HepG2 (cell line): Measurements from ENCODE around the gene PELI3. TPM values are rescaled to one million over a fixed set of nuclear protein-coding genes. Genes with fewer than 3 reads are reported as not detected.

Experiments used
- ATAC-seq: fragments of 200-7000 bp; cut with Tn5 transposase; 3 replicates; pipeline ENCODE4 v1.9.1; 2020; ENCODE audit warnings: mild to moderate bottlenecking, moderate library complexity
- BruUV-seq: library from RNA; stranded (reverse); fragments of 400-500 nt; replicated peaks from 2 replicates; lab custom pipeline; 2021; lab: Mats Ljungman, UMichigan
- CTCF ChIA-PET: fragments of 300-600 bp; formaldehyde crosslinking; extraction: SDS; loops from one replicate; lab custom pipeline; 2021; ENCODE audit warnings: low total read pairs, inconsistent platforms, low intra/inter-chr PET ratio; lab: Yijun Ruan, JAX
- POLR2A ChIA-PET: fragments of 350-600 bp; sonication (Branson Sonifier 250); formaldehyde crosslinking; loops from one replicate; lab custom pipeline; 2020; ENCODE audit warnings: antibody characterized with exemption, inconsistent platforms; lab: Yijun Ruan, JAX
- DNase-seq: peaks from one replicate; pipeline ENCODE4 v3.0.0-alpha.2; 2015; ENCODE audit warnings: low spot score
- FAIRE-seq: peaks from 3 replicates; lab custom pipeline; 2011; peaks lifted over from hg19 to GRCh38; lab: Jason Lieb, UNC
- H2AFZ ChIP-seq: one replicate; pipeline ENCODE4 v1.6.1; 2011; ENCODE audit warnings: low read length, inconsistent platforms
- H3K27ac ChIP-seq: fragments of 300-600 bp; 3 replicates; pipeline ENCODE4 v1.8.0; 2011; ENCODE audit warnings: mixed run types, mild to moderate bottlenecking, mixed read lengths, low read length, inconsistent platforms; ENCODE audit not compliant: insufficient read depth; ENCODE audit errors: extremely low read length
- H3K27me3 ChIP-seq, 2 experiments: fragments of 200-600 bp in 1 of 2; 2 replicates in 1 of 2; 3 replicates in 1 of 2; pipeline versions ENCODE4 v1.6.0 to v1.8.0; 2011; ENCODE audit warnings: low read length in 2 of 2, mild to moderate bottlenecking in 2 of 2, moderate library complexity in 2 of 2, inconsistent platforms in 1 of 2; ENCODE audit not compliant: insufficient read depth in 2 of 2, control insufficient read depth in 1 of 2
- H3K36me3 ChIP-seq, 2 experiments: fragments of 200-600 bp in 1 of 2; replicated peaks in 1 of 2; 2 replicates in 1 of 2; 3 replicates in 1 of 2; pipeline versions ENCODE4 v1.5.1 to v1.8.0; 2011; ENCODE audit warnings: low read length in 2 of 2, inconsistent platforms in 1 of 2; ENCODE audit not compliant: insufficient read depth in 2 of 2, control insufficient read depth in 1 of 2
- H3K4me1 ChIP-seq: 2 replicates; pipeline ENCODE4 v1.5.1; 2012; ENCODE audit warnings: low read length, inconsistent platforms; ENCODE audit not compliant: insufficient read depth
- H3K4me2 ChIP-seq: 2 replicates; pipeline ENCODE4 v1.6.0; 2011; ENCODE audit warnings: low read depth, low read length, inconsistent platforms
- H3K4me3 ChIP-seq, 3 experiments: fragments of 200-600 bp in 1 of 3; sonication (generic), shearing (Covaris generic) in 1 of 3; replicated peaks in 1 of 3; 2 replicates each; pipeline ENCODE4 v1.5.1; 2011 to 2016; ENCODE audit warnings: low read length in 3 of 3, inconsistent platforms in 2 of 3, low read depth in 2 of 3, mild to moderate bottlenecking in 2 of 3, control low read depth in 1 of 3, mixed read lengths in 1 of 3; ENCODE audit not compliant: insufficient read depth in 1 of 3
- H3K79me2 ChIP-seq: one replicate; pipeline ENCODE4 v1.6.1; 2011; ENCODE audit warnings: low read length, inconsistent platforms; ENCODE audit not compliant: insufficient read depth
- H3K9ac ChIP-seq: 2 replicates; pipeline ENCODE4 v1.6.0; 2011; ENCODE audit warnings: mild to moderate bottlenecking, low read depth, low read length, inconsistent platforms; ENCODE audit not compliant: insufficient read depth
- H3K9me3 ChIP-seq: 2 replicates; pipeline ENCODE4 v1.5.1; 2012; ENCODE audit warnings: mild to moderate bottlenecking, low read length
- H4K20me1 ChIP-seq: 2 replicates; pipeline ENCODE4 v1.6.0; 2011; ENCODE audit warnings: inconsistent platforms, mild to moderate bottlenecking, low read length, moderate library complexity; ENCODE audit not compliant: insufficient read depth
- AGO2 ChIP-seq: fragments of 200-400 bp; formaldehyde crosslinking; optimal IDR thresholded peaks from 2 replicates; pipeline ENCODE3; 2017; ENCODE audit warnings: mild to moderate bottlenecking, low read depth, low read length, moderate library complexity
- IRF2 ChIP-seq: IDR thresholded peaks from 2 replicates; pipeline ENCODE4 v1.6.1; 2018; ENCODE audit warnings: missing genetic modification reagents, missing compliant biosample characterization
- KLF13 ChIP-seq: sonication (generic); formaldehyde crosslinking; IDR thresholded peaks from 2 replicates; pipeline ENCODE4 v1.4.0; 2020; ENCODE audit warnings: mild to moderate bottlenecking, missing genetic modification reagents
- MAFF ChIP-seq: IDR thresholded peaks from 2 replicates; pipeline ENCODE4 v1.6.1; 2011; ENCODE audit warnings: low read depth, low read length, improper control_type of control experiment
- TCF12 ChIP-seq, 2 experiments: fragments of 450-650 bp in 1 of 2; sonication (generic) in 1 of 2; formaldehyde crosslinking in 1 of 2; IDR thresholded peaks; 2 replicates each; pipeline versions ENCODE4 v1.6.1 to v1.8.0; 2017 to 2022; ENCODE audit warnings: antibody characterized with exemption in 1 of 2, mild to moderate bottlenecking in 1 of 2, missing genetic modification reagents in 1 of 2, moderate library complexity in 1 of 2
- WIZ ChIP-seq: sonication (generic); formaldehyde crosslinking; IDR thresholded peaks from 2 replicates; pipeline ENCODE4 v1.5.1; 2020; ENCODE audit warnings: mild to moderate bottlenecking, missing genetic modification reagents
- ZIK1 ChIP-seq: sonication (generic); formaldehyde crosslinking; IDR thresholded peaks from 2 replicates; pipeline ENCODE4 v1.5.0; 2020; ENCODE audit warnings: mild to moderate bottlenecking, low read depth, missing genetic modification reagents, borderline replicate concordance
- ZMAT3 ChIP-seq: sonication (generic); formaldehyde crosslinking; conservative IDR thresholded peaks from 2 replicates; pipeline ENCODE4 v1.7.0; 2021; ENCODE audit warnings: missing genetic modification reagents
- ZMAT5 ChIP-seq: sonication (generic); formaldehyde crosslinking; IDR thresholded peaks from 2 replicates; pipeline ENCODE4 v1.5.0; 2020; ENCODE audit warnings: mild to moderate bottlenecking, low read depth, missing genetic modification reagents, borderline replicate concordance
- ZNF251 ChIP-seq: sonication (generic); formaldehyde crosslinking; IDR thresholded peaks from 2 replicates; pipeline ENCODE4 v1.9.0; 2021; ENCODE audit warnings: mild to moderate bottlenecking, missing genetic modification reagents
- ZNF430 ChIP-seq: sonication (generic); formaldehyde crosslinking; IDR thresholded peaks from 2 replicates; pipeline ENCODE4 v1.9.0; 2021; ENCODE audit warnings: mild to moderate bottlenecking, missing genetic modification reagents
- WGBS: methylation state at CpG from one replicate; pipeline ENCODE4 v1.1.6; 2017; ENCODE audit warnings: low lambda C conversion rate; 5-methylcytosine and 5-hydroxymethylcytosine counted together
- in situ Hi-C: cut with HindIII; loops from 2 replicates; pipeline ENCODE4 v1.10.0; 2017; ENCODE audit warnings: low pct_unique_long_range_greater_than_20kb; ENCODE audit not compliant: extremely low pct_ligation_motif_present
- intact Hi-C: fragments of 100-400 bp; cut with micrococcal nuclease; formaldehyde crosslinking; loops from one replicate; pipeline ENCODE4 v1.10.0; 2022; ENCODE audit not compliant: unreplicated experiment
- polyA plus RNA-seq, 8 experiments: library from polyadenylated mRNA; depleted of rRNA in 3 of 8; stranded (reverse) in 7 of 8; unstranded in 1 of 8; fragments of >200 nt; fragmentation: Illumina TruSeq in 4 of 8; extraction: Trizol in 4 of 8; gene quantifications; 2 replicates each; pipeline versions ENCODE4 v1.2.1 to v1.2.3, GENCODE V29; 2011 to 2016; ENCODE audit warnings: low read depth in 4 of 8, missing spikeins in 1 of 8, mixed read lengths in 1 of 8; ENCODE audit not compliant: insufficient read depth in 1 of 8
- total RNA-seq, 5 experiments: library from RNA; depleted of rRNA; stranded (reverse); fragments of >200 nt; fragmentation: Illumina TruSeq; extraction: Trizol; gene quantifications; 2 replicates each; pipeline ENCODE4 v1.2.3, GENCODE V29; 2016; ENCODE audit warnings: low read depth in 1 of 5

Gene PELI3
- total and polyA plus RNA-seq, 2 of the 13 experiments (the other 11 are each of a cell fraction or from before 2014, with no cell fraction given) = 2.0 to 4.0 TPM

GRCh38 chr11:66417000-66417399, 49.7 kb upstream of the PELI3 start:
- peaks cover 0 to 26% of the 10 kb centered on the region in 2 experiments; a peak in 3 of 5 replicates for H3K27me3 ChIP-seq
- in situ Hi-C loops (loop anchor here (25.0 kb wide), 1 partner anchor 420 kb away; the partner anchor contains the start of gene RCE1), intact Hi-C loops (no loop called here)
- no peaks in the 10 kb centered on the region for H3K79me2 ChIP-seq
- peaks cover 18% of the 10 kb centered on the region for H4K20me1 ChIP-seq
- WGBS = 14% methylated on average over 11 of the region's 11 CpGs
- CTCF ChIA-PET = no interaction called here
- no peak overlapping the region for H3K27ac ChIP-seq
- FAIRE-seq (no peak), ATAC-seq (no peak), DNase-seq (no peak)
- H3K9ac ChIP-seq = no peak overlapping the region
- no peaks in the 10 kb centered on the region for H3K4me1 ChIP-seq
- BruUV-seq = no TSS peak
- H3K36me3 ChIP-seq = no peaks in the 10 kb centered on the region
- H3K9me3 ChIP-seq = no peaks in the 10 kb centered on the region
- no peak overlapping the region for H3K4me2 ChIP-seq
- H3K4me3 ChIP-seq = no peak overlapping the region
- H2AFZ ChIP-seq = no peak overlapping the region
- TF ChIP-seq ZMAT5 (CRISPR knock-in tag) = no peak
- TF ChIP-seq TCF12 (IDR thresholded peaks at IDR 0.05) = no peak
- no peak for TF ChIP-seq TCF12 (CRISPR knock-in tag; IDR thresholded peaks at IDR 0.05)
- TF ChIP-seq IRF2 (CRISPR knock-in tag) = no peak
- TF ChIP-seq MAFF = no peak
- no peak for TF ChIP-seq ZNF251 (CRISPR knock-in tag)
- no peak for TF ChIP-seq ZIK1 (CRISPR knock-in tag)
- TF ChIP-seq ZNF430 (CRISPR knock-in tag) = no peak
- no peak for TF ChIP-seq WIZ (CRISPR knock-in tag)
- no peak for TF ChIP-seq KLF13
- no peak for TF ChIP-seq AGO2
- no peak for TF ChIP-seq ZMAT3 (CRISPR knock-in tag)
- POLR2A ChIA-PET = no interaction called here
